ENCODE data around the gene TRIM2. TPM values are rescaled to one million over a fixed set of nuclear protein-coding genes. Genes with fewer than 3 reads are reported as not detected.

TRIM2 gene
- total and polyA plus RNA-seq, 4 donors = 3.4 to 15.5 (median 8.9) TPM

DNA sequence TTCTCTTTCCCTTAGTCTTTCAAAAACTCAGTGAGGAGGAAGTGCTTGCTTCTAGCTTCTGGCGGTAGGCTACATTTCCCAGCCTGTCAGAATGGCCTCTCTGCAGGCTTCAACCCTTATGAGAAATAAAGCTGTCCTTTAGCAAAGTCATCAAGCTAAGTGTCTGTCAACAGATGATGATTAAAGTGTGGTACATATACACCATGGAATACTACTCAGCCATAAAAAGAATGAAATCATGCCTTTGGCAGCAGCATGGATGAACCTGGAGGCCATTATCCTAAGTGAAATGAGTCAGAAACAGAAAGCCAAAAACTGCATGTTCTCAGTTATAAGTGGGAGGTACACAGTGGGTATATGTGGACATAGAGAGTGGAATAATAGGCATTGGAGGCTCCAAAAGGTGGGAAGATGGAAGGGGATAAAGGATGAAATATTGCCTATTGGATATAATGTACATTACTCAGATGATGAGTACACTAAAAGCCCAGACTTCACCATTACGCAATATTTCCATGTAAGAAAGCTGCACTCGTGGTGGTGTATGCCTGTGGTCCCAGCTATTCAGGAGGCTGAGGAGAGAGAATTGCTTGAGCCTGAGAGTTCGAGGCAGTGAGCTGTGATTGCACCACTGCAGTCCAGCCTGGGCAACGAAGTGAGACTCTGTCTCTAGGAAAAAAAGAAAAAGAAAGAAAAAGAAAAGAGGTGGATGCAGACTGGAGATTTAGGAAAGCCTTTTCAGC lies 7.9 kb downstream of the TRIM2 start:
- no peak overlapping the region for H3K9ac ChIP-seq (ENCODE audit: low read depth in 1 of 2, low read length in 2 of 2)
- no peaks in the 10 kb centered on the region for H3K4me1 ChIP-seq (ENCODE audit: control insufficient read depth in 4 of 4, insufficient read depth in 4 of 4, low read length in 3 of 4)
- H3K4me3 ChIP-seq (ENCODE audit: low read depth in 1 of 3, low read length in 3 of 3) = no peak overlapping the region
- H3K27ac ChIP-seq (ENCODE audit: low read depth in 1 of 2, low read length in 2 of 2) = no peak overlapping the region
- TF ChIP-seq, protein P1, sequence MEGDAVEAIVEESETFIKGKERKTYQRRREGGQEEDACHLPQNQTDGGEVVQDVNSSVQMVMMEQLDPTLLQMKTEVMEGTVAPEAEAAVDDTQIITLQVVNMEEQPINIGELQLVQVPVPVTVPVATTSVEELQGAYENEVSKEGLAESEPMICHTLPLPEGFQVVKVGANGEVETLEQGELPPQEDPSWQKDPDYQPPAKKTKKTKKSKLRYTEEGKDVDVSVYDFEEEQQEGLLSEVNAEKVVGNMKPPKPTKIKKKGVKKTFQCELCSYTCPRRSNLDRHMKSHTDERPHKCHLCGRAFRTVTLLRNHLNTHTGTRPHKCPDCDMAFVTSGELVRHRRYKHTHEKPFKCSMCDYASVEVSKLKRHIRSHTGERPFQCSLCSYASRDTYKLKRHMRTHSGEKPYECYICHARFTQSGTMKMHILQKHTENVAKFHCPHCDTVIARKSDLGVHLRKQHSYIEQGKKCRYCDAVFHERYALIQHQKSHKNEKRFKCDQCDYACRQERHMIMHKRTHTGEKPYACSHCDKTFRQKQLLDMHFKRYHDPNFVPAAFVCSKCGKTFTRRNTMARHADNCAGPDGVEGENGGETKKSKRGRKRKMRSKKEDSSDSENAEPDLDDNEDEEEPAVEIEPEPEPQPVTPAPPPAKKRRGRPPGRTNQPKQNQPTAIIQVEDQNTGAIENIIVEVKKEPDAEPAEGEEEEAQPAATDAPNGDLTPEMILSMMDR (IDR thresholded peaks at IDR 0.05; ENCODE audit: low read depth, low read length, missing input control) = no peak
- no peak for TF ChIP-seq GABPA (IDR thresholded peaks at IDR 0.05 in 1 of 2, conservative IDR thresholded peaks at IDR 0.05 in 1 of 2)
- no peak for TF ChIP-seq HNF4A (conservative IDR thresholded peaks at IDR 0.05)
- TF ChIP-seq, protein P2, sequence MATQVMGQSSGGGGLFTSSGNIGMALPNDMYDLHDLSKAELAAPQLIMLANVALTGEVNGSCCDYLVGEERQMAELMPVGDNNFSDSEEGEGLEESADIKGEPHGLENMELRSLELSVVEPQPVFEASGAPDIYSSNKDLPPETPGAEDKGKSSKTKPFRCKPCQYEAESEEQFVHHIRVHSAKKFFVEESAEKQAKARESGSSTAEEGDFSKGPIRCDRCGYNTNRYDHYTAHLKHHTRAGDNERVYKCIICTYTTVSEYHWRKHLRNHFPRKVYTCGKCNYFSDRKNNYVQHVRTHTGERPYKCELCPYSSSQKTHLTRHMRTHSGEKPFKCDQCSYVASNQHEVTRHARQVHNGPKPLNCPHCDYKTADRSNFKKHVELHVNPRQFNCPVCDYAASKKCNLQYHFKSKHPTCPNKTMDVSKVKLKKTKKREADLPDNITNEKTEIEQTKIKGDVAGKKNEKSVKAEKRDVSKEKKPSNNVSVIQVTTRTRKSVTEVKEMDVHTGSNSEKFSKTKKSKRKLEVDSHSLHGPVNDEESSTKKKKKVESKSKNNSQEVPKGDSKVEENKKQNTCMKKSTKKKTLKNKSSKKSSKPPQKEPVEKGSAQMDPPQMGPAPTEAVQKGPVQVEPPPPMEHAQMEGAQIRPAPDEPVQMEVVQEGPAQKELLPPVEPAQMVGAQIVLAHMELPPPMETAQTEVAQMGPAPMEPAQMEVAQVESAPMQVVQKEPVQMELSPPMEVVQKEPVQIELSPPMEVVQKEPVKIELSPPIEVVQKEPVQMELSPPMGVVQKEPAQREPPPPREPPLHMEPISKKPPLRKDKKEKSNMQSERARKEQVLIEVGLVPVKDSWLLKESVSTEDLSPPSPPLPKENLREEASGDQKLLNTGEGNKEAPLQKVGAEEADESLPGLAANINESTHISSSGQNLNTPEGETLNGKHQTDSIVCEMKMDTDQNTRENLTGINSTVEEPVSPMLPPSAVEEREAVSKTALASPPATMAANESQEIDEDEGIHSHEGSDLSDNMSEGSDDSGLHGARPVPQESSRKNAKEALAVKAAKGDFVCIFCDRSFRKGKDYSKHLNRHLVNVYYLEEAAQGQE (IDR thresholded peaks at IDR 0.05) = no peak
- TF ChIP-seq RXRA (IDR thresholded peaks at IDR 0.05) = no peak
- no peaks in the 10 kb centered on the region for H3K9me3 ChIP-seq (ENCODE audit: control insufficient read depth in 4 of 4, low read length in 3 of 4)
- WGBS = 82% methylated on average over 5 of the region's 5 CpGs
- no peak for DNase-seq (ENCODE audit: low spot score)
- no peaks in the 10 kb centered on the region for H3K36me3 ChIP-seq (ENCODE audit: control insufficient read depth in 4 of 4, insufficient read depth in 3 of 4, low read depth in 1 of 4, low read length in 3 of 4)
- H3K27me3 ChIP-seq (ENCODE audit: control insufficient read depth in 4 of 4, insufficient read depth in 4 of 4, low read length in 3 of 4) = no peaks in the 10 kb centered on the region

DNA sequence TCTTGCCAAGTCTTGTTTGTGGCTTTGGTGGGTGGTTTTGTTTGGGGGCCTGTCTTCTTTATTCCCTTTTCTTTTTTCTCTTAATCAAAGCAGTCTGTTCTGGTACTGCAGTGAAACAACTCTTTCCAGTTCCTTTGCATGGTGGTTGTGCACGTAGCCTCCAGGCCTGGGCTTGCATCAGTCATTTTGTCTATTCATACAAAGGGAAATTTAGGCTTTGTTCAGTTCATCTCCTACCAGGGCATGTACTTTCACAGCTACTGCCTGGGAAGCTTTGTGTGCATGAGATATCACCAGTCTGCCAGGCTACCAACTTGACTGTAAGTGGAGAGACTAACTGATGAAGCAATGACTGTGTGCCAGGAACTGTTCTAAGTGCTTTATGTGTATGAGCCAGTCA lies 8.5 kb downstream of the TRIM2 start:
- 89% methylated on average over 1 of the region's 1 CpG for WGBS

DNA sequence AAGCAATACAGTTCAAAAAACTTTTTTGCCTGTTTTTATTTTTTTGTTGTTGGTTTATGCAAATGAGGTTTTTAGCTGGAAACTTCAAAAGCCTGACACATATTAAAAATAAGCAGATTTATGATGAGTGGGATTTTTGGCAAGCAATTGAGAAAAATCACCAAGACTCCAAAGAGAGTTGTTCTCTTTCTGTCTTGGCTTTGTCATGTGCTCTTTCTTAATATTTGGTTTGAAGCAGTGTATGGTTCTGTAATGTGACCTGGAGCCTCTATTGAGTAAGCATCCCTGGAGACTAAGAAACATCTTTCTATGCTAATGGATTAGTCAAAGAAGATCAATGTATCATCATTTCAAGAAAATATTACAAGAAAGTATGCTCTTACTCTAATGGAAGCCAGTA lies 11.7 kb downstream of the TRIM2 start:
- DNase-seq (ENCODE audit: low spot score) = no peak
- Histone ChIP-seq H3K36me3 (ENCODE audit: control insufficient read depth in 4 of 4, insufficient read depth in 3 of 4, low read depth in 1 of 4, low read length in 3 of 4) (no peaks in the 10 kb centered on the region), H3K27ac (ENCODE audit: low read depth in 1 of 2, low read length in 2 of 2) (no peak overlapping the region), H3K9ac (ENCODE audit: low read depth in 1 of 2, low read length in 2 of 2) (no peak overlapping the region), H3K4me1 (ENCODE audit: control insufficient read depth in 4 of 4, insufficient read depth in 4 of 4, low read length in 3 of 4) (no peaks in the 10 kb centered on the region), H3K27me3 (ENCODE audit: control insufficient read depth in 4 of 4, insufficient read depth in 4 of 4, low read length in 3 of 4) (no peaks in the 10 kb centered on the region), H3K9me3 (ENCODE audit: control insufficient read depth in 4 of 4, low read length in 3 of 4) (no peaks in the 10 kb centered on the region), H3K4me3 (ENCODE audit: low read depth in 1 of 3, low read length in 3 of 3) (no peak overlapping the region)
- TF ChIP-seq FOXA2 (IDR thresholded peaks at IDR 0.05) = no peak
- TF ChIP-seq, protein P3, sequence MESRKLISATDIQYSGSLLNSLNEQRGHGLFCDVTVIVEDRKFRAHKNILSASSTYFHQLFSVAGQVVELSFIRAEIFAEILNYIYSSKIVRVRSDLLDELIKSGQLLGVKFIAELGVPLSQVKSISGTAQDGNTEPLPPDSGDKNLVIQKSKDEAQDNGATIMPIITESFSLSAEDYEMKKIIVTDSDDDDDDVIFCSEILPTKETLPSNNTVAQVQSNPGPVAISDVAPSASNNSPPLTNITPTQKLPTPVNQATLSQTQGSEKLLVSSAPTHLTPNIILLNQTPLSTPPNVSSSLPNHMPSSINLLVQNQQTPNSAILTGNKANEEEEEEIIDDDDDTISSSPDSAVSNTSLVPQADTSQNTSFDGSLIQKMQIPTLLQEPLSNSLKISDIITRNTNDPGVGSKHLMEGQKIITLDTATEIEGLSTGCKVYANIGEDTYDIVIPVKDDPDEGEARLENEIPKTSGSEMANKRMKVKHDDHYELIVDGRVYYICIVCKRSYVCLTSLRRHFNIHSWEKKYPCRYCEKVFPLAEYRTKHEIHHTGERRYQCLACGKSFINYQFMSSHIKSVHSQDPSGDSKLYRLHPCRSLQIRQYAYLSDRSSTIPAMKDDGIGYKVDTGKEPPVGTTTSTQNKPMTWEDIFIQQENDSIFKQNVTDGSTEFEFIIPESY (IDR thresholded peaks at IDR 0.05) = no peak

More for the DNA sequence above, 8.5 kb downstream of the TRIM2 start:
- no peak for DNase-seq (ENCODE audit: low spot score)
- no peak overlapping the region for H3K4me3 ChIP-seq (ENCODE audit: low read depth in 1 of 3, low read length in 3 of 3)
- no peaks in the 10 kb centered on the region for H3K27me3 ChIP-seq (ENCODE audit: control insufficient read depth in 4 of 4, insufficient read depth in 4 of 4, low read length in 3 of 4)
- H3K36me3 ChIP-seq (ENCODE audit: control insufficient read depth in 4 of 4, insufficient read depth in 3 of 4, low read depth in 1 of 4, low read length in 3 of 4) = no peaks in the 10 kb centered on the region
- no peak for TF ChIP-seq FOXA1 (IDR thresholded peaks at IDR 0.05)
- TF ChIP-seq, protein P4, sequence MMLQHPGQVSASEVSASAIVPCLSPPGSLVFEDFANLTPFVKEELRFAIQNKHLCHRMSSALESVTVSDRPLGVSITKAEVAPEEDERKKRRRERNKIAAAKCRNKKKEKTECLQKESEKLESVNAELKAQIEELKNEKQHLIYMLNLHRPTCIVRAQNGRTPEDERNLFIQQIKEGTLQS (IDR thresholded peaks at IDR 0.05) = no peak
- TF ChIP-seq YY1 (IDR thresholded peaks at IDR 0.05) = no peak
- no peaks in the 10 kb centered on the region for H3K4me1 ChIP-seq (ENCODE audit: control insufficient read depth in 4 of 4, insufficient read depth in 4 of 4, low read length in 3 of 4)
- no peak overlapping the region for H3K9ac ChIP-seq (ENCODE audit: low read depth in 1 of 2, low read length in 2 of 2)
- H3K27ac ChIP-seq (ENCODE audit: low read depth in 1 of 2, low read length in 2 of 2) = no peak overlapping the region
- no peaks in the 10 kb centered on the region for H3K9me3 ChIP-seq (ENCODE audit: control insufficient read depth in 4 of 4, low read length in 3 of 4)

Data from liver (tissue), 9 donors.